Caco-2 (cell line): ENCODE results near the gene KRT6C. TPM values are rescaled to one million over a fixed set of nuclear protein-coding genes. Genes with fewer than 3 reads are reported as not detected.

Experiments
- BruUV-seq: library from RNA; stranded (reverse); fragments of 400-500 nt; replicated peaks from 2 replicates; lab custom pipeline; 2021; lab: Mats Ljungman, UMichigan
- CTCF ChIA-PET: fragments of 300-600 bp; sonication (Branson Sonifier 250); formaldehyde crosslinking; loops from one replicate; lab custom pipeline; 2022; ENCODE audit warnings: antibody characterized with exemption; lab: Charles Lee
- POLR2A ChIA-PET: fragments of 300-600 bp; sonication (Branson Sonifier 250); formaldehyde crosslinking; loops from one replicate; lab custom pipeline; 2022; ENCODE audit warnings: antibody characterized with exemption; lab: Charles Lee
- DNase-seq, 2 experiments: peaks; one replicate each; pipeline versions ENCODE4 v3.0.0 to v3.0.0-alpha.2; 2020 to 2022
- H3K27me3 ChIP-seq: replicated peaks from 2 replicates; pipeline ENCODE4 v1.6.0; 2011; ENCODE audit warnings: low read length; ENCODE audit not compliant: control insufficient read depth, insufficient read depth
- H3K36me3 ChIP-seq: 2 replicates; pipeline ENCODE4 v1.5.1; 2011; ENCODE audit warnings: low read length; ENCODE audit not compliant: control insufficient read depth, insufficient read depth
- H3K4me1 ChIP-seq: fragments of 250-450 bp; sonication (Bioruptor Pico); 2 replicates; pipeline ENCODE4 v1.5.1; 2020; ENCODE audit warnings: mild to moderate bottlenecking
- H3K4me3 ChIP-seq: 2 replicates; pipeline ENCODE4 v1.5.1; 2011; ENCODE audit warnings: low read depth, mild to moderate bottlenecking, control low read depth, low read length
- H3K9me3 ChIP-seq: fragments of 250-450 bp; sonication (Bioruptor Pico); 2 replicates; pipeline ENCODE4 v1.5.1; 2020; ENCODE audit warnings: mild to moderate bottlenecking, moderate library complexity
- H3K27ac Mint-ChIP-seq: one replicate; pipeline ENCODE4 v1.8.0; 2022; ENCODE audit warnings: mixed read lengths; ENCODE audit not compliant: unreplicated experiment
- H3K27me3 Mint-ChIP-seq: one replicate; pipeline ENCODE4 v1.8.0; 2022; ENCODE audit warnings: mixed read lengths; ENCODE audit not compliant: insufficient read depth, unreplicated experiment
- H3K36me3 Mint-ChIP-seq: one replicate; pipeline ENCODE4 v1.8.0; 2022; ENCODE audit warnings: mild to moderate bottlenecking, mixed read lengths; ENCODE audit not compliant: insufficient read depth, unreplicated experiment
- H3K4me1 Mint-ChIP-seq: one replicate; pipeline ENCODE4 v1.8.0; 2022; ENCODE audit warnings: low read depth, mixed read lengths; ENCODE audit not compliant: unreplicated experiment
- H3K4me3 Mint-ChIP-seq: one replicate; pipeline ENCODE4 v1.8.0; 2022; ENCODE audit warnings: mild to moderate bottlenecking, moderate library complexity, mixed read lengths; ENCODE audit not compliant: unreplicated experiment
- H3K9me3 Mint-ChIP-seq: one replicate; pipeline ENCODE4 v1.8.0; 2022; ENCODE audit warnings: mixed read lengths; ENCODE audit not compliant: unreplicated experiment
- intact Hi-C: fragments of 100-400 bp; cut with micrococcal nuclease; formaldehyde crosslinking; loops from one replicate; pipeline ENCODE4 v1.10.0; 2022; ENCODE audit not compliant: unreplicated experiment
- total RNA-seq: library from RNA; stranded (reverse); gene quantifications from 2 replicates; pipeline ENCODE4 v1.2.3, GENCODE V29; 2022
- TF ChIP-seq, protein P1 (sequence below), 2 experiments: fragments of 200-600 bp in 1 of 2; IDR thresholded peaks; 1 replicate in 1 of 2; 2 replicates in 1 of 2; pipeline versions ENCODE4 v1.5.1 to v1.8.0; 2011 to 2022; ENCODE audit warnings: antibody characterized with exemption in 1 of 2, control low read depth in 1 of 2, inconsistent platforms in 1 of 2, low read depth in 1 of 2, low read length in 1 of 2, mild to moderate bottlenecking in 1 of 2, moderate library complexity in 1 of 2; ENCODE audit not compliant: insufficient read depth in 1 of 2, severe bottlenecking in 1 of 2, unreplicated experiment in 1 of 2

KRT6C gene
- total RNA-seq, 1 experiment from 2014 or later: not detected

DNA sequence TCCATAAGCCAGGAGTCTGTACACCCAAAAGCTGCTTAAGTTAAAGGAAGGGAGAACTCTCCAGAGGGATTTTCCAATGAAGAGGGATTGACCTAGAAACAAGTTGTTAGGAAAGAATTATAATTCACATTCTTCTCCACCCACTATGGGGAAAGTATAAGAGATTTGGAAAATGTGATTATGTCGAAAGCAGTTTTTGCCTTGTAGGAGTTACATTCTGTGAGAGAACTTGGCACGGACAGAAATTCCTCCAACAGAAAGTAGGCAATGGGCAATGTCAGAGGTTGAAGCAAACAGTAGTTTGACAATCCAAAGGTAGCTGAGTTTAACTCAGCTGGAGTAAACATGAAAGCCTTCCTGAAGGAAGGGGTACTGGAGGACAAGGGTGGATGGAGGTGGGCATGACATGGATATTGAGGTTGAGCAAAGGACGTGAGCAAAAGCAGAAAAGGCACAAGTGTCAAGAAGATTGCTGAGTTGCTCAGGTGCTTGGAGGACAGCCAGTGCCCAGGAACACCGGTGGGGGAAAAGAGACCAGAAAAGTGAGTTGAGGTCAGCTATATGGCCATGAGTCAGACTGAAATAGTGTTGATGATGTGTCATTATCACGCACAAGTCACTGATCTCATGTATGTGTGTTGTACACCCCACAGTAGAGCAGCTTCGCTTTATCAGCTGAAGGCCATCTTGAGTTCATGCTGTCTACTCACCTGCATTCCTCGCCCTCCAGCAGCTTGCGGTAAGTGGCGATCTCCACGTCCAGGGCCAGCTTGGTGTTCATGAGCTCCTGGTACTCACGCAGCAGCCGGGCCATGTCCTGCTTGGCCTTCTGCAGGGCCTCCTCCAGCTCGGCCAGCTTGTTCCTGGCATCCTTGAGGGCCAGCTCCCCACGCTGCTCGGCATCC, 42.6 kb upstream of the KRT6C start:
- ChIA-PET CTCF (no interaction called here), POLR2A (no interaction called here)
- Mint-ChIP-seq H3K9me3 (peaks cover 7% of the 10 kb centered on the region), H3K27me3 (no peaks in the 10 kb centered on the region), H3K27ac (no peak overlapping the region), H3K4me3 (no peak overlapping the region), H3K4me1 (no peaks in the 10 kb centered on the region), H3K36me3 (no peaks in the 10 kb centered on the region)
- no TSS peak for BruUV-seq
- H3K27me3 ChIP-seq: no peaks in the 10 kb centered on the region
- no peaks in the 10 kb centered on the region for H3K36me3 ChIP-seq
- H3K4me1 ChIP-seq: peaks cover 5% of the 10 kb centered on the region
- no peak overlapping the region for H3K4me3 ChIP-seq
- TF ChIP-seq, protein P1, sequence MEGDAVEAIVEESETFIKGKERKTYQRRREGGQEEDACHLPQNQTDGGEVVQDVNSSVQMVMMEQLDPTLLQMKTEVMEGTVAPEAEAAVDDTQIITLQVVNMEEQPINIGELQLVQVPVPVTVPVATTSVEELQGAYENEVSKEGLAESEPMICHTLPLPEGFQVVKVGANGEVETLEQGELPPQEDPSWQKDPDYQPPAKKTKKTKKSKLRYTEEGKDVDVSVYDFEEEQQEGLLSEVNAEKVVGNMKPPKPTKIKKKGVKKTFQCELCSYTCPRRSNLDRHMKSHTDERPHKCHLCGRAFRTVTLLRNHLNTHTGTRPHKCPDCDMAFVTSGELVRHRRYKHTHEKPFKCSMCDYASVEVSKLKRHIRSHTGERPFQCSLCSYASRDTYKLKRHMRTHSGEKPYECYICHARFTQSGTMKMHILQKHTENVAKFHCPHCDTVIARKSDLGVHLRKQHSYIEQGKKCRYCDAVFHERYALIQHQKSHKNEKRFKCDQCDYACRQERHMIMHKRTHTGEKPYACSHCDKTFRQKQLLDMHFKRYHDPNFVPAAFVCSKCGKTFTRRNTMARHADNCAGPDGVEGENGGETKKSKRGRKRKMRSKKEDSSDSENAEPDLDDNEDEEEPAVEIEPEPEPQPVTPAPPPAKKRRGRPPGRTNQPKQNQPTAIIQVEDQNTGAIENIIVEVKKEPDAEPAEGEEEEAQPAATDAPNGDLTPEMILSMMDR (IDR thresholded peaks at IDR 0.05; ENCODE audit: insufficient read depth in 1 of 2, low read depth in 1 of 2, low read length in 1 of 2, severe bottlenecking in 1 of 2, unreplicated experiment in 1 of 2): no peak
- H3K9me3 ChIP-seq: no peaks in the 10 kb centered on the region
- DNase-seq: no peak
- intact Hi-C loops: no loop called here

DNA sequence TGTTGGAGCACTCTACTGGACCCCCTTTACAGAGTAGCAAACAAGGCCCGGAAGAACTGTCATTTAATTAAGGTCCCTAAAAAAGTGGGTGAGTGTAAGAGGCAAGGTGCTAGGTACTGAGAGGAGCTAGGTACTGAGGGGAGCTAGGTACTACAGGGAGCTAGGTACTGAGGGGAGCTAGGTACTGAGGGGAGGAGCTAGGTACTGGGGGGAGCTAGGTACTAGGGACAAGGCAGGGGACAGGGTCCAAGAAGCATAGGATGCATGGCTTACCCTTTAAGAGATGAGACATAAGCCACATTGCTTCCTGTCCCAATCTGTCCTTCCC, 41.7 kb upstream of the KRT6C start:
- H3K4me1 ChIP-seq: no peaks in the 10 kb centered on the region
- H3K9me3 Mint-ChIP-seq: peaks cover 9% of the 10 kb centered on the region
- no peaks in the 10 kb centered on the region for H3K27me3 ChIP-seq
- BruUV-seq: no TSS peak
- CTCF ChIA-PET: no interaction called here
- no peaks in the 10 kb centered on the region for H3K36me3 ChIP-seq
- H3K4me3 Mint-ChIP-seq: no peak overlapping the region
- no peaks in the 10 kb centered on the region for H3K36me3 Mint-ChIP-seq
- POLR2A ChIA-PET: no interaction called here
- no peaks in the 10 kb centered on the region for H3K4me1 Mint-ChIP-seq
- DNase-seq: no peak
- intact Hi-C loops: no loop called here
- H3K27me3 Mint-ChIP-seq: no peaks in the 10 kb centered on the region
- no peak overlapping the region for H3K27ac Mint-ChIP-seq
- H3K4me3 ChIP-seq: no peak overlapping the region
- 0 out of 2 replicates have a peak, but pooled peaks cover 8% of the 10 kb centered on the region for H3K9me3 ChIP-seq
- TF ChIP-seq, protein P1 (IDR thresholded peaks at IDR 0.05; ENCODE audit: insufficient read depth in 1 of 2, low read depth in 1 of 2, low read length in 1 of 2, severe bottlenecking in 1 of 2, unreplicated experiment in 1 of 2): no peak

DNA sequence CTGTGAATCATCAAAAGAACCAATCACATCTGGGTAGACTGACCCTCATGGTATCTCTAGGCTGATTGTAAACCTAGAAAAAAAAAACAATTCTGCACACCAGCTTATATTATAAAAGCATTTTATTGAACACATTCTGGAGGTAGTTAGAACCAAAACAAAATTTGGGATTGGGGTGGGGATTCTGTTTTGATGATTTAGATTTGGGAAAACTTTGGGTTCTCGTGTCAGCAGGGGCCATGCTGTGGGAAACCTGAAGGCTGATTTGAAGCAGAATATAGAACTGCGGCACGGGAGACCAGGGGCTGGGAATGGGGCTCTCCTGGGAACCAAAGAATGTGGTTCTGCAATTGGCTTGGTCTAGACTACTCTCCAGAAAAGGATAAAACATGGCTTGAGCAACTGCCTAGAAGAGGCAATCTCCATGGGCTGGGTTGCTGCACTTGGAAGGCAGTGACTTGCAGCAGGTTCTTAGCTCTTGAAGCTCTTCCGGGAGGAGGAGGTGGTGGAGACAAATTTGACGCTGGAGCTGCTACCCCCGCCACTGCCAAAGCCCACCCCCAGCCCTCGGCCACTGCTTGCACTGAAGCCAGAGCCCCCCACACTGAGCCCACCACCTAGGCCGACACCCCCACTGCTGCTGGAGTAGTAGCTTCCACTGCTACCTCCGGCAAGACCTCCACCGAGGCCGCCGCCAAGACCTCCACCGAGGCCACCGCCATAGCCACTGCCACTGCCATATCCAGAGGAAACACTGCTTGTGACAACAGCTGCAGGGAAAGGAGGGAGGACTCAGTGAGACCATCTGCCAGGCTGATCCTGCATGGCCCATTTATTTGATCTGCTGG, 41.1 kb upstream of the KRT6C start:
- BruUV-seq: no TSS peak
- no peaks in the 10 kb centered on the region for H3K36me3 Mint-ChIP-seq
- POLR2A ChIA-PET: no interaction called here
- H3K9me3 ChIP-seq: 0 out of 2 replicates have a peak, but pooled peaks cover 8% of the 10 kb centered on the region
- no peaks in the 10 kb centered on the region for H3K4me1 ChIP-seq
- TF ChIP-seq, protein P1 (IDR thresholded peaks at IDR 0.05; ENCODE audit: insufficient read depth in 1 of 2, low read depth in 1 of 2, low read length in 1 of 2, severe bottlenecking in 1 of 2, unreplicated experiment in 1 of 2): no peak
- H3K4me3 ChIP-seq: no peak overlapping the region
- H3K27me3 ChIP-seq: no peaks in the 10 kb centered on the region
- no peaks in the 10 kb centered on the region for H3K36me3 ChIP-seq
- H3K27me3 Mint-ChIP-seq: peaks cover 2% of the 10 kb centered on the region
- peaks cover 9% of the 10 kb centered on the region for H3K9me3 Mint-ChIP-seq
- CTCF ChIA-PET: interaction anchor here (0.7 kb wide), 1 partner anchor 129 kb away, joined by 3 read pairs; no protein-coding TSS in a partner anchor
- no peak overlapping the region for H3K4me3 Mint-ChIP-seq
- DNase-seq: no peak
- H3K4me1 Mint-ChIP-seq: no peaks in the 10 kb centered on the region
- H3K27ac Mint-ChIP-seq: no peak overlapping the region
- intact Hi-C loops: no loop called here
